Activated naive CD8-positive, alpha-beta T cell treated with anti-CD3 and anti-CD28 coated beads for 36 hours (primary cell): ENCODE measurements around the gene MPV17. TPM values are rescaled to one million over a fixed set of nuclear protein-coding genes. Genes with fewer than 3 reads are reported as not detected.
A peak's percentile ranks its signal among the peaks of the same experiment; 100 is the strongest.
"Not testable (repeated sequence)": the region's sequence is repeated elsewhere in the genome, so short reads cannot be mapped to it uniquely, and the experiment has no call there.

ENCODE experiments used
- DNase-seq: peaks from one replicate; pipeline ENCODE4 v3.0.0; 2021
- H3K27ac Mint-ChIP-seq: one replicate; pipeline ENCODE4 v1.8.0; 2022; ENCODE audit warnings: mild to moderate bottlenecking, moderate library complexity, mixed read lengths
- H3K27me3 Mint-ChIP-seq: one replicate; pipeline ENCODE4 v1.8.0; 2022; ENCODE audit warnings: mild to moderate bottlenecking, mixed read lengths
- H3K36me3 Mint-ChIP-seq: one replicate; pipeline ENCODE4 v1.8.0; 2021; ENCODE audit warnings: mild to moderate bottlenecking, mixed read lengths
- H3K4me1 Mint-ChIP-seq: one replicate; pipeline ENCODE4 v1.8.0; 2021; ENCODE audit warnings: mixed read lengths
- H3K4me3 Mint-ChIP-seq: one replicate; pipeline ENCODE4 v1.8.0; 2022; ENCODE audit warnings: mild to moderate bottlenecking, moderate library complexity, mixed read lengths
- H3K9me3 Mint-ChIP-seq: one replicate; pipeline ENCODE4 v1.8.0; 2022; ENCODE audit warnings: mixed read lengths
- total RNA-seq, 2 experiments: library from RNA; stranded (reverse); gene quantifications; one replicate each; pipeline ENCODE4 v1.2.3, GENCODE V29; 2021

MPV17 gene
- total RNA-seq, 2 experiments from 2014 or later = 84.4 to 87.8 TPM

DNA sequence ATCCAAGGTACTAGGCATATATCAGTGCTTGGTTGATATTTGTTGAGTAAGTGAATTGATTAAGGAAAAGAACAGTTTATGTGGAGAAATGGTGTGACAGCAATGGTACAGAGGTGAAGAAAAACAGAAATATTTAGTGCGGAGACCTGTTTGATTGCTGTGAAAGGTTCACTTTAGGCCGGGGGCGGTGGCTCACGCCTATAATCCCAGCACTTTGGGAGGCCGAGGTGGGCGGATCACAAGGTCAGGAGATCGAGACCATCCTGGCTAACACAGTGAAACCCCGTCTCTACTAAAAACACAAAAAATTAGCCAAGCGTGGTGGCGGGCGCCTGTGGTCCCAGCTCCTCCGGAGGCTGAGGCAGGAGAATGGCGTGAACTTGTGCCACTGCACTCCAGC, 54.6 kb downstream of the MPV17 start:
- not testable (repeated sequence) for H3K4me3 Mint-ChIP-seq, H3K36me3 Mint-ChIP-seq
- peaks cover 23% of the 10 kb centered on the region for H3K27me3 Mint-ChIP-seq

DNA sequence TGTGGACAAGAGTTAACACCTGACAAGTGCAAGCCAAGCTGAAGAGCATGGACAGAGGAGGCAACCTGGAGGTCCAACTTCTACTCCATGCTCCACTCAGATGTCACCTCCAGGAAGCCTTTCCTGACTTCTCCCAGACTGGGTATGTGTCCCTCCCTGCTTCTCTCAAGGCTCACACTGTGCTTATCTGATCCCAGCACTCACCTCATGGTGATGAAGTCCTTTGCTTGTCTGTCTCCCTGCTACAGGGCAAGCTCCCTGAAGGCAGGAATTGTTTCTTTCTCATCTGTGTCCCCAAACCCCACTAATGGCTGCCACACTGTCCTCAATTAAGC, 57.4 kb downstream of the MPV17 start:
- H3K27me3 Mint-ChIP-seq = peaks cover 41% of the 10 kb centered on the region
- DNase-seq = no peak
- H3K36me3 Mint-ChIP-seq = no peaks in the 10 kb centered on the region
- no peak overlapping the region for H3K4me3 Mint-ChIP-seq
- H3K9me3 Mint-ChIP-seq = no peaks in the 10 kb centered on the region
- H3K27ac Mint-ChIP-seq = no peak overlapping the region
- peaks cover 16% of the 10 kb centered on the region for H3K4me1 Mint-ChIP-seq

More for the DNA sequence above, 54.6 kb downstream of the MPV17 start:
- H3K9me3 Mint-ChIP-seq, H3K27ac Mint-ChIP-seq, DNase-seq: not testable (repeated sequence)
- H3K4me1 Mint-ChIP-seq = peaks cover 11% of the 10 kb centered on the region

DNA sequence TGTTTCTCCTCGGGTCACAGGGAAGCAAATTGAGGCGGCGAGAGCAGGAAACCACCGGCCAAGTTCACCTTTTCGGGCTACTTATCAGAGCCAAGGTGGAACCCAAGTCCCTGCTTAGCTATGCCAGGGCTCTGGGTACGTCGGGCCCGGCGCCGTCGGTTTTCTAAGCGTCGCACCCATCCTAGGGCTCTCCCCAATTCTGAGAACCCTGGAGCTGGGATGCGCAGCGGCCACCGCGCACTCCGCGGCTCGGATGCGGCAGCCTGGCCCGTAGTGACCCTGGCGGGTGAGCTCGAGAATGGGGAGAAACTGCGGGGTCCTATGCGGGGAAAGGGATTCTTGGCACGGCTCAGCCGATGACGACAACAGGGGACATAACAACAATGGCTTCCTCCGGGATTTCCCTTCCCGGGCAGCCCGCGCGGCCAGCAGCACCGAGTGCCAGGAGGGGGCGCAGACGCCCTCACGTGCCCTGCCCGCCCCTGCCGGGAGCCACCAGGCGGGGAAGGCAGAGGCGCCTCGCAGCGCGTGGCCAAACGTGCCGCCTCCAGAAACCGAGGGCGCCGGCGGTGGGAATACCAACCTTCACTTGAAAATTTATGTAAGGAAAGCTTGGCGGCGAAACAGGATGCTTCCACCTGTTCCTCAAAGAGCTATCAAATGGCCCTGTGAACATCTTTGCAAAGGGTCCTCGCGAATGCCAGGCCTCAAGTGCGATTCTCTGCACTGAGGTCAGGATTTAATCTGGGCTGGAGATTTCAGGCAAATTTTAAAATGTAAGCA, 58.0 kb downstream of the MPV17 start:
- Mint-ChIP-seq H3K27me3 (peaks cover 43% of the 10 kb centered on the region), H3K9me3 (no peaks in the 10 kb centered on the region), H3K27ac (no peak overlapping the region), H3K36me3 (no peaks in the 10 kb centered on the region), H3K4me3 (peak overlapping the region; percentile 68), H3K4me1 (peaks cover 16% of the 10 kb centered on the region)
- DNase-seq = peak; percentile 72

DNA sequence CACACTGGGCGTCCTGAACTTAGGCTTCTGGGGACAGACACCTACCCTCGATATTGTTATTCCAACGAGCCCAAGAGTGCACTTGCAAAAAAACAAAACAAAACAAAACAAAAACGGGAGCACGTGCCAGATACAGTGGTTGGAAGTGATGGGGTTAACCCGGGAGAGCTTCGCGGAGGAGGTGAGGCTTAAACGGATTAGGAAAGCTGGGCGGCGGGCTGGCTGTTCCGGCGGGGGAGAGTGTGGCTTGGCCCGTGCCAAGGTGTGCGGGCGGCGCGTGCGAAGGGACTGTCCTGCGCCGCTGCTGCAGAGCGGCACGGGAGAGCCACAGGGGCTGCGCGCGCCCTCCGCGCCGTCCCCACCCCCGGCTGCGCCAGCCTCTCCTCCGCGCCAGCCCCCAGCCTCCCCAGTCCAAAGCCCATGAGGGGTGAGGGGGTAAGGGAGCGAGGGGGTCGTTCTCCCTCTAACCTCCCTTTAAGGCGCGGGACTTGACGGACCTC, 58.6 kb downstream of the MPV17 start:
- Mint-ChIP-seq H3K36me3 (no peaks in the 10 kb centered on the region), H3K9me3 (no peaks in the 10 kb centered on the region), H3K4me3 (peak overlapping the region; percentile 79), H3K27ac (no peak overlapping the region), H3K27me3 (peaks cover 43% of the 10 kb centered on the region), H3K4me1 (peaks cover 16% of the 10 kb centered on the region)
- peak; percentile 21 for DNase-seq

DNA sequence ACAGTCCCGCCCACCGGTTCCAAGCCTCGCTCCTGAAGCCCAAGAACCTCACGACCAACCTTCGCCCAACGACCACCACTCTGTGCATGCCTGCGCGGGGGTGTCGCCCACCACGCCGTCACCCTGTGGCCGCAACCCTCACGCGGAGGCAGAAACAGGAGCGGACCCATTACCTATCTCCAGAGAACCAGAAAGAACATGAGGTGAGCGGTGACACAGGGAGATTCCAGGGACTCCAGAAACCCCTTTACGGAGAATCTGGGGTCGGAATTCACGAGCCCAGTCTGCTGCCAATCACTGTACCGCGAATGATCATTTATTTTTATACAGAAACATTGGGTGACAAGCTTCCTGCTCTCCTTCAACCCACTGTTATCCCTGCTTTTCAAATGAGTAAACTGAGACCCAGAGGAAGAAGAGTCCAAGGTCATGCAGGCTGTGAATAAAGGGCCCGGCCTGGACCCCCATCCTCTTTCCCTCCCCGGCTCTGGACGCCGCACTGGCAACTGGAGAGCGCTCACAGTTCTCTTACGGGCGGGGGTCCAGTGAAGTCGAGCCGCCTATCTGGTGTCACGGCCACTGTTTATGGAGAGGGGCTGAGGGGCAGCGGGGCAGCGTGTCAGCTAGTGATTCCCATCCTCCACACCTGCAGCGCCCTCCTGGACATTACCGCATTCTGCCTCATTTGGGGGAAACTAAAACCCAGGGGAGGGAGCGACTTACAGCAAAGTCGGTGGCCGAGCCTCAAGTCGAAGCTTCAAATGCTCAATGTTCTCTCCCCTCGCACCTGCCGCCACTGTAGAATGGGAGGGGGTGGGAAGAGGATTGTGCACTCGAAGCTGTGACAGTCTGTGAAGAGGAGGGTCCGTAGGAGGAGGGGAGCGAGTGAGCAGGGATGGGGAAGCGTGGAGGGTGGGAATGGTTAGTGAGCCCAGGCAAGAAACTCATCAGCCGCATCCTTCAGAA, 59.3 kb downstream of the MPV17 start:
- H3K27me3 Mint-ChIP-seq = peaks cover 47% of the 10 kb centered on the region
- H3K4me3 Mint-ChIP-seq = peak overlapping the region; percentile 79
- DNase-seq = no peak
- H3K27ac Mint-ChIP-seq = no peak overlapping the region
- peaks cover 16% of the 10 kb centered on the region for H3K4me1 Mint-ChIP-seq
- no peaks in the 10 kb centered on the region for H3K9me3 Mint-ChIP-seq
- H3K36me3 Mint-ChIP-seq = no peaks in the 10 kb centered on the region

DNA sequence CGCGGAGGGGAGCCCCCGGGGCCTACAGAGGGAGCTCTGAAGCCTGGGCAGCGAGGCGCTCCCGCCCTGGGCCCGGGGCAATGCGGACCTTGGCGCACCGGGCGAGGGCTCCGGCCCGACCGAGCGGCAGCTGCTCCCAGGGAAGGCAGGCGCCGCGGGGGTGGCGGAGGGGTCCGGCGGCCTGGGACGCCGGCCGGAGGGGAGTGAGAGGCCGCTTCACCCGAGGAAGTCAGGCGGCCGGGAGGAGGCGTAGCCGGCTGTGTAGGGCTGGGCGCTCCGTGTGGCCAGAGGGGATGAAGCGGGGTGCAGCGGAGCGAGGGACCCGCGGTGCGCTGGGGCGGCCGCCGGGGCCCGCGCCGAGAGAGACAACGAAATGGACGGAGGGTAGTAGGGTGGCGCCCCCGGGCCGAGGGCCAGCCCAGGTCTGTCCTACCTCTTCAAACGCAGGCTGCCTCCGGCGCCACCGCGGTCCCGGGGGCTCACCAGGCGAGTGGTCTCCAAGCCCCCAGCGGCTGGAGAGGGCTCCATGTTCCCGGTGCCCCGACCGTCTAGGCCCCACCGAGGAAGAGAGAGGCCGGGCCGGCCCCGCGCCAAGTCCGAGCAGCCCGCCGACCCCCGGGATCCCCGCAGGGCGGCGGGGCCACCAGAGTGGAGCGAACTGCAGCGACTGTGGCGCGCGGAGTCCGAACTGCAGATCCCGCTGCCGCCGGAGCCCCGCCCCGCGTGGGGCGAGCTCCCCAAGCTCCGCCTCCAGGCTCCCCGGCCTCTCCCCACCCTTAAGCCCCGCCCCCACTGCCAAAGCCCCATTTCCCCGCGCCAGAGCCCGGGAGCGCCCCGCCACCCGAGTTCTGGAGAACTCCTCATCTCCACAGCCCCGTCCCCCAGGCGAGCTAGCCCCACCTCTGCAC, 60.3 kb downstream of the MPV17 start, which contains the start of gene SLC30A3:
Gene SLC30A3 (minus strand): TSS at position 669 of the 908 bp plus-strand sequence. CDS start 141 bp downstream, at position 528.
- Mint-ChIP-seq H3K9me3 (no peaks in the 10 kb centered on the region), H3K4me1 (peaks cover 16% of the 10 kb centered on the region), H3K36me3 (no peaks in the 10 kb centered on the region), H3K27me3 (peaks cover 52% of the 10 kb centered on the region), H3K4me3 (peak within 1 kb of the TSS; percentile 79), H3K27ac (no peak within 1 kb of the TSS)
- DNase-seq = peak; percentile 74

DNA sequence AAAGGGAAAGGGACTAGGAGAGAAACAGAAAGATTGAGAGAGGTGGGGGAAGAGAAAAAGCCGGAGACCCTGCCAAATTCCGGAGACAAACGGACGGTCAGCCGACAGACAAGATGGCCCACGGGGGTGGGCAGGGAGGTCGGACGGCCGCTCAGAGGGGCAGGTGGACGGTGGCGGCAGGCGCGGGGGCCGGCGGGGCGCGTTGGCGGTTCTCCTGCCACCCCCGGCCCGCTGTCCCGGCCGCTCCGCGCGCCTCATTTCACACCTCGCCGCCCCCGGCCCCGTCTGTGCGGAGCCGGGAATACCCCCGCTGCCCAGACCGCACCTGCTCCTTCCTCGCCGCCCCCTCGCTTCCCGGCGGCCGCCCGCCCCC, 61.0 kb downstream of the MPV17 start:
- no peaks in the 10 kb centered on the region for H3K36me3 Mint-ChIP-seq
- no peaks in the 10 kb centered on the region for H3K9me3 Mint-ChIP-seq
- DNase-seq = no peak
- peak overlapping the region; percentile 49 for H3K4me3 Mint-ChIP-seq
- H3K27ac Mint-ChIP-seq = no peak overlapping the region
- peaks cover 16% of the 10 kb centered on the region for H3K4me1 Mint-ChIP-seq
- H3K27me3 Mint-ChIP-seq = peaks cover 53% of the 10 kb centered on the region

DNA sequence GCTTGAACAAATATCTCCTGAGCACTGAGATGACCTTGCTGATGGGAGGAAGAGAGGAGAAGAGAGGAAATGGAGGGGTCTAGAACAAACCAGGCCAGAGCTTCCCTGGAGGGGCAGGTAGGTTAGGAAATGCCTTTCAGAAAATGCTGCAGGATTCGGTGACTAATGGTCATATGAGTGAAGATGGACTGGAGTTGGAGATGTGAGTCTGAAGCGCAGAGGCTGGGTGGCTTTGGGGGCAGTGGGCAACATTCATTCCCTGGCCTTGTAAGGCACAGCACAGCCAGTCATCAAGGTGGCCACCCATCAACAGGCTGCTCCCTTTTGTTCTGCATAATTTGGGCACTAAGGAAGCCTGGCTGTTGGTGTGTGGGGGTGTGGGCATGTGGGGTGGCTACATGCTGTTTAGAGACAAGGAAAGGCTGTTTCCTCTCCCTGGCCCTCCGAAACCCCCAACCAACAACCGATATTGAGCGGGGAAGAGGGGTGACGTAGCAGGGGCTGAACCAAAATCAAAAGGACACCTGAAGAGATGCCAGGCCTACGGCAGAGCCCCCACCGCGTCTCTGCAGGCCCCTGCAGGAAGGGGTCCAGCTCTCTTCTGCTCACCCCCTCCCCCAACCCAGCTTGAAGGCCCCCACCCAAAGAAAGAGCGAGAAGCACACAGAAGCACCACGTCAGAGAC, 61.5 kb downstream of the MPV17 start:
- Mint-ChIP-seq H3K4me3 (peak overlapping the region; percentile 49), H3K27ac (no peak overlapping the region), H3K27me3 (peaks cover 53% of the 10 kb centered on the region)

More for the DNA sequence above, 61.5 kb downstream of the MPV17 start:
- no peaks in the 10 kb centered on the region for H3K36me3 Mint-ChIP-seq
- no peaks in the 10 kb centered on the region for H3K9me3 Mint-ChIP-seq
- peaks cover 16% of the 10 kb centered on the region for H3K4me1 Mint-ChIP-seq
- no peak for DNase-seq

Other genes with a start within 250 kb of the MPV17 start
- gene EMILIN1, start 244.5 kb downstream of the MPV17 start, total RNA-seq = under 1 TPM; 0.62 to 0.76 TPM
- gene KHK, start 236.3 kb downstream of the MPV17 start, total RNA-seq = 10 to 100 TPM; 12.6 to 12.8 TPM
- gene CGREF1, start 204.0 kb downstream of the MPV17 start, total RNA-seq = 1 to 10 TPM; 8.8 to 9.8 TPM
- under 1 TPM; 0.44 to 0.54 TPM for gene ABHD1, start 199.3 kb downstream of the MPV17 start, total RNA-seq
- 10 to 100 TPM; 62.1 to 63.3 TPM for gene PREB, start 188.5 kb downstream of the MPV17 start, total RNA-seq
- not detected for gene PRR30, start 183.7 kb downstream of the MPV17 start, total RNA-seq
- not detected for gene TCF23, start 174.1 kb downstream of the MPV17 start, total RNA-seq
- gene ATRAID, start 111.1 kb downstream of the MPV17 start, total RNA-seq = 10 to 100 TPM; 75.4 to 77.4 TPM
- gene SLC5A6, start 110.8 kb downstream of the MPV17 start, total RNA-seq = 10 to 100 TPM; 74.2 to 81.9 TPM
- 100 to 1,000 TPM; 134 TPM for gene CAD, start 105.7 kb downstream of the MPV17 start, total RNA-seq
- under 1 TPM; 0.14 to 0.22 TPM for gene SLC30A3, start 60.0 kb downstream of the MPV17 start, total RNA-seq
- gene DNAJC5G, start 47.7 kb downstream of the MPV17 start, total RNA-seq = not detected
- under 1 TPM; 0.24 to 0.33 TPM for gene TRIM54, start 40.7 kb downstream of the MPV17 start, total RNA-seq
- 1 to 10 TPM; 1.3 to 1.6 TPM for gene UCN, start 14.7 kb downstream of the MPV17 start, total RNA-seq
- 10 to 100 TPM; 77.4 to 83.9 TPM for gene GTF3C2, start 33.7 kb upstream of the MPV17 start, total RNA-seq
- 10 to 100 TPM; 41.2 to 43.6 TPM for gene EIF2B4, start 47.2 kb upstream of the MPV17 start, total RNA-seq
- 10 to 100 TPM; 88.1 to 96.0 TPM for gene SNX17, start 47.5 kb upstream of the MPV17 start, total RNA-seq
- 1 to 10 TPM; 8.3 to 9.9 TPM for gene ZNF513, start 57.6 kb upstream of the MPV17 start, total RNA-seq
- 100 to 1,000 TPM; 172 to 176 TPM for gene PPM1G, start 86.5 kb upstream of the MPV17 start, total RNA-seq
- 10 to 100 TPM; 57.0 to 62.5 TPM for gene NRBP1, start 105.5 kb upstream of the MPV17 start, total RNA-seq
- gene KRTCAP3, start 119.3 kb upstream of the MPV17 start, total RNA-seq = 1 to 10 TPM; 7.4 to 9.9 TPM
- gene IFT172, start 166.6 kb upstream of the MPV17 start, total RNA-seq = 1 to 10 TPM; 7.1 to 8.1 TPM
- gene FNDC4, start 172.1 kb upstream of the MPV17 start, total RNA-seq = not detected
- gene GCKR, start 173.7 kb upstream of the MPV17 start, total RNA-seq = not detected